ENCODE data around the gene EVA1C.
"Not testable (repeated sequence)": the region's sequence is repeated elsewhere in the genome, so short reads cannot be mapped to it uniquely, and the experiment has no call there.

- TF ChIP-seq CTCF (conservative IDR thresholded peaks at IDR 0.05; ENCODE audit: low read length); EZH2phosphoT487 (IDR thresholded peaks at IDR 0.05; ENCODE audit: borderline replicate concordance): not testable (repeated sequence)
These were observed 118.3 kb downstream of the EVA1C start for GRCh38 chr21:32530809-32531208.
